Measurements from ENCODE around the gene MPPED2.

Gene MPPED2

DNA sequence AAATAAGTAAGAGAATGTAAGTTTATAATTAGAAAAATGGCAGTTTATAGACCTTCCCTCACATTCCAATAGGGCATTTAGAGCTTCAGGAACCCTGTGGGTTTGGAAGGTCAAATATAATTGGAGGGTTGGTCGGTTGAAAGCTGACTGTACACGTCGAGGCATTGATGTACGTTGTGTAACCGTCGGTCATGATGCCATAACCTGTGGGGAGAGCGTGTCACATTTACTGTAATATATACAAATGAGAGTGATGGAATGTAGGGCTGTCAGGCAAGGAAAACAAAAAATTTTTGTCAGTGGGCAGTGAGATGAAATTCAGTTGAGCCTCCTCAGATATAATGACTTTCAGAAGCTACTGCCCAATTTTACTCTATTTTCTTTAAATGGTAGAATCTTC lies 174.8 kb downstream of the MPPED2 start:
- no peak for DNase-seq (ENCODE audit: extremely low spot score)
- ChIA-PET CTCF (no interaction called here), POLR2A (no interaction called here)
- TF ChIP-seq LEF1 (IDR thresholded peaks at IDR 0.05; ENCODE audit: borderline replicate concordance), result no peak
- TF ChIP-seq, protein P1, sequence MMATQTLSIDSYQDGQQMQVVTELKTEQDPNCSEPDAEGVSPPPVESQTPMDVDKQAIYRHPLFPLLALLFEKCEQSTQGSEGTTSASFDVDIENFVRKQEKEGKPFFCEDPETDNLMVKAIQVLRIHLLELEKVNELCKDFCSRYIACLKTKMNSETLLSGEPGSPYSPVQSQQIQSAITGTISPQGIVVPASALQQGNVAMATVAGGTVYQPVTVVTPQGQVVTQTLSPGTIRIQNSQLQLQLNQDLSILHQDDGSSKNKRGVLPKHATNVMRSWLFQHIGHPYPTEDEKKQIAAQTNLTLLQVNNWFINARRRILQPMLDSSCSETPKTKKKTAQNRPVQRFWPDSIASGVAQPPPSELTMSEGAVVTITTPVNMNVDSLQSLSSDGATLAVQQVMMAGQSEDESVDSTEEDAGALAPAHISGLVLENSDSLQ (IDR thresholded peaks at IDR 0.05), result peak; percentile 73

DNA sequence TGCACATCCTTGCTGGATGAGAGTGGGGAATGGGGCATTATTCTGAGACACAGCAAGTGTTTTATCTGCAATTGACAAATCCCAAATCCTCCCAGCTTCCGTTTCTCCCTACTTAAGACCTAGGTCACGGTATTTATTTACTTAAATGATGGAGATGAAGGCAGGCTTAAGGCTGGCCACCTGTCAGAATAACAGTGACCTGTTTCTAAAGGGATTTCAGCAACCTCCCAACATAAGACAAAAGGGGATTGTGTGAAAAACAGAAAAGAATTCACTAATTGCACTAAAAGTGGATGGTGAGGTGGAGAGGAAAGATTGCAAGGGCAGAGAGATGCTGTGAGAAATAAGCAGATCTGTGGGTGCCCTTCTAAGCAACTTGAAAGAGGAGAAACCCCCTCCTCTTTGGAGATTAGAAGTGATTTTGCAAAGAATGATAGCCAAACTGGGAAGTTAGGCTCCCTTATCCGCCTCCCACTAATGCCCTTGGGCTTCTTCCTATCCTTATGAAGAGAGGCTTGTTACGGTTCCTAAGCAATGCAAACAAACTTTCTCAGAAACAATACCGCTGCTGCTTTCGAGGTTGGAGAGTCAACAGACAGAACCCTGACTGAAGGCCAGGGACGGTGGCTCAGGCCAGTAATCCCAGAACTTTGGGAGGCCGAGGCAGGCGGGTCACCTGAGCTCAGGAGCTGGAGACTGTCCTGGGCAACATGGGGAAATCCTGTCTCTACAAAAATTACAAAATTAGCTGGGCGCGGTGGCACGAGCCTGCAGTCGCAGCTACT lies 179.0 kb downstream of the MPPED2 start:
- TF ChIP-seq ZNF384 (IDR thresholded peaks at IDR 0.05) (no peak), HDGF (IDR thresholded peaks at IDR 0.05; ENCODE audit: borderline replicate concordance) (no peak), FOXM1 (IDR thresholded peaks at IDR 0.05; ENCODE audit: borderline replicate concordance) (no peak), SUZ12 (IDR thresholded peaks at IDR 0.05) (no peak), ELF4 (IDR thresholded peaks at IDR 0.05) (no peak), FOXK2 (IDR thresholded peaks at IDR 0.05) (no peak), SP1 (IDR thresholded peaks at IDR 0.05) (no peak), FOXA1 (IDR thresholded peaks at IDR 0.05) (no peak), ARNT (IDR thresholded peaks at IDR 0.05) (no peak), BHLHE40 (IDR thresholded peaks at IDR 0.05; ENCODE audit: borderline replicate concordance) (no peak), NFRKB (IDR thresholded peaks at IDR 0.05) (no peak), TARDBP (IDR thresholded peaks at IDR 0.05) (no peak), CTBP1 (IDR thresholded peaks at IDR 0.05; ENCODE audit: borderline replicate concordance) (no peak), LEF1 (IDR thresholded peaks at IDR 0.05; ENCODE audit: borderline replicate concordance) (no peak), L3MBTL2 (conservative IDR thresholded peaks at IDR 0.05) (no peak)
- TF ChIP-seq, protein P1 (IDR thresholded peaks at IDR 0.05), result no peak
- no peak for DNase-seq (ENCODE audit: extremely low spot score)
- POLR2A ChIA-PET, result no interaction called here
- CTCF ChIA-PET, result no interaction called here

DNA sequence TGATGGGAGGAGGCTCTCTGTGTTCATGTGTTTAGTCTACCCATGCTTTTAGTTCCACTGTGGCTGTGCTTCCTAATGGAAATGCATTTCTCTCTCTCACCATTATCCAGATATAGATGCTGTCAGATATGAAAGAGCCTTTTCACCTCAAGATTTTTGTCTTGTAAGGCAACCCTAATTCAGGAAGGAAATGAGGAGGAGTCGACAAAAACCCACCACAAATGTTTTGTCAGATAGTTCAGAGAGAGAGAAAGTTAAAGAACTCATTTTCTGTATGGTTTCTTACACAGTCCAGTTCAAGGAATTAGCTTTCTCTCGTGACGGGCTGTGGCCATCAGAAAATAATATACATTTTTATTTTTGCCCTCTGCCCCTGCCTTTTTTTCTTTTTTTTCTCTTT lies 180.8 kb downstream of the MPPED2 start:
- TF ChIP-seq BHLHE40 (IDR thresholded peaks at IDR 0.05; ENCODE audit: borderline replicate concordance), result no peak
- TF ChIP-seq, protein P1 (IDR thresholded peaks at IDR 0.05), result no peak
- TF ChIP-seq CTBP1 (IDR thresholded peaks at IDR 0.05; ENCODE audit: borderline replicate concordance), result no peak
- TF ChIP-seq L3MBTL2 (conservative IDR thresholded peaks at IDR 0.05), result no peak
- no peak for TF ChIP-seq SP1 (IDR thresholded peaks at IDR 0.05)
- TF ChIP-seq ELF4 (IDR thresholded peaks at IDR 0.05), result no peak
- no peak for TF ChIP-seq FOXK2 (IDR thresholded peaks at IDR 0.05)
- TF ChIP-seq LEF1 (IDR thresholded peaks at IDR 0.05; ENCODE audit: borderline replicate concordance), result no peak
- TF ChIP-seq ZNF384 (IDR thresholded peaks at IDR 0.05), result no peak
- no peak for TF ChIP-seq ARNT (IDR thresholded peaks at IDR 0.05)
- no peak for TF ChIP-seq TARDBP (IDR thresholded peaks at IDR 0.05)
- TF ChIP-seq FOXM1 (IDR thresholded peaks at IDR 0.05; ENCODE audit: borderline replicate concordance), result no peak
- POLR2A ChIA-PET, result no interaction called here
- no peak for DNase-seq (ENCODE audit: extremely low spot score)
- CTCF ChIA-PET, result no interaction called here

DNA sequence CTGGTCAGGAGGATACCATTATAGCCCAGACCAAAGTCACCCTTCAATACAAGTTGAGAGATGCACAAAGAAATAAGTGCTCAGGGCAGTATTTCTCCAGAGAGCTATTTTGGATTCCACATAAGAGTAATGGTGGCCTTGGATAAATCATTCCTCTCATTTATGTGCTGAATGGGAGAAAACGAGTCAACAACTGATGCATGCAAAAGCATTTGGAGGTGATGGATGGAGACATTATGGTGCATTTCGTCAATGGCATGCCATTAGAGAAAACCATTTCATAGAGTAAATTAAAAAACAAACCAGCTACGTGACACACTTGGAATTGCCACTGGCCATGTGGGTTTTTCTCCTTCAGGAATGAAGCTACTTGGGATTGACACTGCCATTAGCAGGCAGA lies 182.0 kb downstream of the MPPED2 start:
- CTCF ChIA-PET, result interaction anchor here (1.0 kb wide), 1 partner anchor 12 kb away, joined by 3 read pairs; no protein-coding TSS in a partner anchor
- no peak for DNase-seq (ENCODE audit: extremely low spot score)
- TF ChIP-seq ARNT (IDR thresholded peaks at IDR 0.05) (no peak), ZNF384 (IDR thresholded peaks at IDR 0.05) (no peak), SP1 (IDR thresholded peaks at IDR 0.05) (no peak), L3MBTL2 (conservative IDR thresholded peaks at IDR 0.05) (no peak), SUZ12 (IDR thresholded peaks at IDR 0.05) (no peak), FOXA1 (IDR thresholded peaks at IDR 0.05) (no peak)
- TF ChIP-seq, protein P1 (IDR thresholded peaks at IDR 0.05), result no peak
- POLR2A ChIA-PET, result no interaction called here

DNA sequence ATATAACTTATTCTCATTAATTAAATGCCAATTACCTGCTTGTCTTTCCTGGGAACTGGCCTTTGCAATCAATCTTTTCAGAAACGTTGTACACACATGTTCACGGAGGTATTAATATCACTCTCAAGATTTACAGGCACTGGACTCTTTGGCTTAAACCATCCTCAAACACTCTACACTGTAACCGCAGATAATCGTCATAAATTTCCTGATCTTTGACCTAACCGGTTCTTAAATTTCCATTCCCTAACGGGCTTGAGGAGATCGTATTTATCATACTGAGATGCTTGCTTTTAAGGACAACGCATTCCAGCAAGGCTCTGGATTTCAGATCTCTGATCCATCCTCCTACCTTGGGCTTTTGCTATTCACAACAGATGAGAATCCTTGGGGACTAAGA lies 190.4 kb downstream of the MPPED2 start:
- TF ChIP-seq, protein P1 (IDR thresholded peaks at IDR 0.05), result peak; percentile 82
- TF ChIP-seq SP1 (IDR thresholded peaks at IDR 0.05) (no peak), FOXA1 (IDR thresholded peaks at IDR 0.05) (no peak), CTBP1 (IDR thresholded peaks at IDR 0.05; ENCODE audit: borderline replicate concordance) (peak; percentile 85), FOXM1 (IDR thresholded peaks at IDR 0.05; ENCODE audit: borderline replicate concordance) (no peak), FOXK2 (IDR thresholded peaks at IDR 0.05) (no peak), ZNF384 (IDR thresholded peaks at IDR 0.05) (no peak), ARNT (IDR thresholded peaks at IDR 0.05) (no peak), L3MBTL2 (conservative IDR thresholded peaks at IDR 0.05) (no peak), SUZ12 (IDR thresholded peaks at IDR 0.05) (no peak), BHLHE40 (IDR thresholded peaks at IDR 0.05; ENCODE audit: borderline replicate concordance) (no peak)
- DNase-seq (ENCODE audit: extremely low spot score), result peak; percentile 12
- CTCF ChIA-PET, result no interaction called here
- POLR2A ChIA-PET, result no interaction called here
